MM.1S (cell line): ENCODE data around the gene KCTD11.

Experiments used
- EZH2 ChIP-seq: fragments of 300-600 bp; sonication (generic); optimal IDR thresholded peaks from 2 replicates; pipeline ENCODE3; 2017; ENCODE audit warnings: low read depth, mild to moderate bottlenecking, antibody characterized with exemption, low read length, mixed read lengths
- EZH2phosphoT487 ChIP-seq: fragments of 300-600 bp; sonication (generic); IDR thresholded peaks from 2 replicates; pipeline ENCODE4 v1.6.1; 2018; ENCODE audit warnings: antibody characterized with exemption, low read length
- TF ChIP-seq, protein P1 (sequence below): fragments of 300-600 bp; sonication (generic); IDR thresholded peaks from 2 replicates; pipeline ENCODE4 v1.5.1; 2016; ENCODE audit warnings: antibody characterized with exemption, low read length, mixed read lengths

- TF ChIP-seq, protein P1, sequence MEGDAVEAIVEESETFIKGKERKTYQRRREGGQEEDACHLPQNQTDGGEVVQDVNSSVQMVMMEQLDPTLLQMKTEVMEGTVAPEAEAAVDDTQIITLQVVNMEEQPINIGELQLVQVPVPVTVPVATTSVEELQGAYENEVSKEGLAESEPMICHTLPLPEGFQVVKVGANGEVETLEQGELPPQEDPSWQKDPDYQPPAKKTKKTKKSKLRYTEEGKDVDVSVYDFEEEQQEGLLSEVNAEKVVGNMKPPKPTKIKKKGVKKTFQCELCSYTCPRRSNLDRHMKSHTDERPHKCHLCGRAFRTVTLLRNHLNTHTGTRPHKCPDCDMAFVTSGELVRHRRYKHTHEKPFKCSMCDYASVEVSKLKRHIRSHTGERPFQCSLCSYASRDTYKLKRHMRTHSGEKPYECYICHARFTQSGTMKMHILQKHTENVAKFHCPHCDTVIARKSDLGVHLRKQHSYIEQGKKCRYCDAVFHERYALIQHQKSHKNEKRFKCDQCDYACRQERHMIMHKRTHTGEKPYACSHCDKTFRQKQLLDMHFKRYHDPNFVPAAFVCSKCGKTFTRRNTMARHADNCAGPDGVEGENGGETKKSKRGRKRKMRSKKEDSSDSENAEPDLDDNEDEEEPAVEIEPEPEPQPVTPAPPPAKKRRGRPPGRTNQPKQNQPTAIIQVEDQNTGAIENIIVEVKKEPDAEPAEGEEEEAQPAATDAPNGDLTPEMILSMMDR: no peak
- no peak for TF ChIP-seq EZH2
- TF ChIP-seq EZH2phosphoT487: no peak
Measured at GRCh38 chr17:7312432-7313087, 39.4 kb upstream of the KCTD11 start.
